HEK293 (cell line): ENCODE results near the gene PHYKPL.

ENCODE experiments used
- CTCF ChIA-PET: fragments of 350-600 bp; formaldehyde crosslinking; extraction: SDS; loops from one replicate; lab custom pipeline; 2021; ENCODE audit warnings: antibody characterized with exemption; lab: Yijun Ruan, JAX
- POLR2A ChIA-PET: fragments of 300-600 bp; formaldehyde crosslinking; extraction: SDS; loops from one replicate; lab custom pipeline; 2020; ENCODE audit warnings: antibody characterized with exemption, inconsistent platforms; lab: Yijun Ruan, JAX
- H3K27ac ChIP-seq: fragments of 200-500 bp; sonication (Bioruptor generic); 2 replicates; pipeline ENCODE4 v1.5.1; 2014; ENCODE audit warnings: low read depth, low read length, control low read depth, inconsistent platforms; ENCODE audit errors: extremely low read depth
- H3K36me3 ChIP-seq, 2 experiments: fragments of 200-500 bp in 1 of 2; sonication (Bioruptor generic) in 1 of 2; 1 replicate in 1 of 2; 2 replicates in 1 of 2; pipeline ENCODE4 v1.5.1; 2014 to 2017; ENCODE audit warnings: inconsistent platforms in 2 of 2, low read length in 2 of 2; ENCODE audit not compliant: control insufficient read depth in 2 of 2, insufficient read depth in 1 of 2
- H3K4me1 ChIP-seq: fragments of 200-500 bp; sonication (Bioruptor generic); 2 replicates; pipeline ENCODE4 v1.5.1; 2014; ENCODE audit warnings: mild to moderate bottlenecking, low read length, inconsistent platforms; ENCODE audit not compliant: control insufficient read depth, insufficient read depth
- H3K4me3 ChIP-seq: 2 replicates; pipeline ENCODE4 v1.5.1; 2011; ENCODE audit warnings: low read depth, mild to moderate bottlenecking, control low read depth, low read length, moderate library complexity
- H3K9me3 ChIP-seq: fragments of 200-500 bp; sonication (Bioruptor generic); 2 replicates; pipeline ENCODE4 v1.5.1; 2014; ENCODE audit warnings: low read depth, low read length, inconsistent platforms; ENCODE audit not compliant: control insufficient read depth, insufficient read depth
- EGR2 ChIP-seq: fragments of 450-650 bp; formaldehyde crosslinking; IDR thresholded peaks from 2 replicates; pipeline ENCODE4 v1.5.1; 2016; ENCODE audit warnings: low read depth, missing biosample characterization, missing genetic modification characterization
- HIC1 ChIP-seq: fragments of 450-650 bp; formaldehyde crosslinking; IDR thresholded peaks from 2 replicates; pipeline ENCODE4 v1.5.1; 2016; ENCODE audit warnings: missing biosample characterization, missing genetic modification characterization
- PRDM10 ChIP-seq: fragments of 450-650 bp; formaldehyde crosslinking; IDR thresholded peaks from 2 replicates; pipeline ENCODE4 v1.5.1; 2016; ENCODE audit warnings: missing biosample characterization, missing genetic modification characterization
- REST ChIP-seq: fragments of 450-650 bp; formaldehyde crosslinking; IDR thresholded peaks from 2 replicates; pipeline ENCODE4 v1.5.1; 2016; ENCODE audit warnings: missing biosample characterization, missing genetic modification characterization
- SP7 ChIP-seq: fragments of 450-650 bp; formaldehyde crosslinking; IDR thresholded peaks from 2 replicates; pipeline ENCODE4 v1.5.1; 2016; ENCODE audit warnings: missing biosample characterization, missing genetic modification characterization
- TRIM28 ChIP-seq: IDR thresholded peaks from 2 replicates; pipeline ENCODE4 v1.6.1; 2011; ENCODE audit warnings: low read length, control low read depth, borderline replicate concordance
- ZIC2 ChIP-seq: fragments of 450-650 bp; formaldehyde crosslinking; IDR thresholded peaks from 2 replicates; pipeline ENCODE4 v1.5.1; 2016; ENCODE audit warnings: missing biosample characterization, missing genetic modification characterization
- ZNF133 ChIP-seq: fragments of 450-650 bp; formaldehyde crosslinking; IDR thresholded peaks from 2 replicates; pipeline ENCODE4 v1.5.1; 2016; ENCODE audit warnings: missing biosample characterization, missing genetic modification characterization
- ZNF157 ChIP-seq: fragments of 450-650 bp; formaldehyde crosslinking; IDR thresholded peaks from 2 replicates; pipeline ENCODE4 v1.5.1; 2016; ENCODE audit warnings: missing biosample characterization, missing genetic modification characterization
- ZNF223 ChIP-seq: fragments of 450-650 bp; formaldehyde crosslinking; IDR thresholded peaks from 2 replicates; pipeline ENCODE4 v1.5.1; 2016; ENCODE audit warnings: missing biosample characterization, missing genetic modification characterization
- ZNF324 ChIP-seq: fragments of 450-650 bp; formaldehyde crosslinking; IDR thresholded peaks from 2 replicates; pipeline ENCODE4 v1.5.1; 2016; ENCODE audit warnings: missing biosample characterization, missing genetic modification characterization
- ZNF341 ChIP-seq: fragments of 450-650 bp; formaldehyde crosslinking; IDR thresholded peaks from 2 replicates; pipeline ENCODE4; 2016; ENCODE audit warnings: low read depth, missing biosample characterization, missing genetic modification characterization
- ZNF416 ChIP-seq: fragments of 450-650 bp; formaldehyde crosslinking; IDR thresholded peaks from 2 replicates; pipeline ENCODE4 v1.5.1; 2016; ENCODE audit warnings: missing biosample characterization, missing genetic modification characterization
- ZNF600 ChIP-seq: fragments of 450-650 bp; formaldehyde crosslinking; IDR thresholded peaks from 2 replicates; pipeline ENCODE4 v1.5.1; 2016; ENCODE audit warnings: missing biosample characterization, missing genetic modification characterization

The PHYKPL gene

GRCh38 chr5:178210073-178210535 is 22.5 kb downstream of the PHYKPL start (continued):
- TF ChIP-seq REST (tag by site-specific recombination) (no peak), ZNF416 (tag by site-specific recombination) (no peak)

GRCh38 chr5:178209334-178210072 is 23.1 kb downstream of the PHYKPL start:
- ChIA-PET POLR2A (interaction anchor here (0.6 kb wide), 1 partner anchor 10 kb away, joined by 4 read pairs; no protein-coding TSS in a partner anchor), CTCF (interaction anchor here (0.6 kb wide), 1 partner anchor 1070 kb away, joined by 3 read pairs; no protein-coding TSS in a partner anchor)
- TF ChIP-seq SP7 (tag by site-specific recombination) (no peak), ZNF157 (tag by site-specific recombination) (no peak), ZNF341 (tag by site-specific recombination) (0 out of 2 replicates have a peak, but pooled peaks have one; percentile 35), ZNF133 (no peak), ZNF324 (tag by site-specific recombination) (no peak), ZNF600 (0 out of 2 replicates have a peak, but pooled peaks have one; percentile 33), ZIC2 (no peak), EGR2 (tag by site-specific recombination) (no peak), HIC1 (tag by site-specific recombination) (no peak; the same call in 1 of the 2 replicates), ZNF223 (tag by site-specific recombination) (no peak)
- Histone ChIP-seq H3K36me3 (peaks cover 20 to 93% of the 10 kb centered on the region in 2 experiments), H3K9me3 (no peaks in the 10 kb centered on the region), H3K27ac (peak overlapping the region; percentile 31; the same call in 1 of the 2 replicates), H3K4me3 (no peak overlapping the region), H3K4me1 (peaks cover 6% of the 10 kb centered on the region; the same call in 1 of the 2 replicates)

- Histone ChIP-seq H3K27ac (peak overlapping the region; percentile 31; the same call in 1 of the 2 replicates), H3K4me1 (peaks cover 6% of the 10 kb centered on the region; the same call in 1 of the 2 replicates), H3K4me3 (no peak overlapping the region), H3K9me3 (no peaks in the 10 kb centered on the region), H3K36me3 (peaks cover 20 to 85% of the 10 kb centered on the region in 2 experiments)
- POLR2A ChIA-PET, result interaction anchor here (1.7 kb wide), 1 partner anchor 12 kb away, joined by 4 read pairs; no protein-coding TSS in a partner anchor
- TF ChIP-seq TRIM28 (no peak), PRDM10 (tag by site-specific recombination) (peak; percentile 40; the same call in 1 of the 2 replicates)
- CTCF ChIA-PET, result interaction anchor here (0.6 kb wide), 1 partner anchor 1069 kb away, joined by 3 read pairs; no protein-coding TSS in a partner anchor
Observed at GRCh38 chr5:178208540-178209227, 23.9 kb downstream of the PHYKPL start.
